Stimulated activated CD8-positive, alpha-beta memory T cell treated with anti-CD3 and anti-CD28 coated beads, Interleukin-15, amount 100 ng/mL, for 24 hours (primary cell): ENCODE data around the gene NEK7.
"Not testable (repeated sequence)": the region's sequence is repeated elsewhere in the genome, so short reads cannot be mapped to it uniquely, and the experiment has no call there.

ENCODE experiments used
- DNase-seq: peaks from one replicate; pipeline ENCODE4 v3.0.0-alpha.2; 2020; ENCODE audit warnings: low read depth

Gene NEK7

DNA sequence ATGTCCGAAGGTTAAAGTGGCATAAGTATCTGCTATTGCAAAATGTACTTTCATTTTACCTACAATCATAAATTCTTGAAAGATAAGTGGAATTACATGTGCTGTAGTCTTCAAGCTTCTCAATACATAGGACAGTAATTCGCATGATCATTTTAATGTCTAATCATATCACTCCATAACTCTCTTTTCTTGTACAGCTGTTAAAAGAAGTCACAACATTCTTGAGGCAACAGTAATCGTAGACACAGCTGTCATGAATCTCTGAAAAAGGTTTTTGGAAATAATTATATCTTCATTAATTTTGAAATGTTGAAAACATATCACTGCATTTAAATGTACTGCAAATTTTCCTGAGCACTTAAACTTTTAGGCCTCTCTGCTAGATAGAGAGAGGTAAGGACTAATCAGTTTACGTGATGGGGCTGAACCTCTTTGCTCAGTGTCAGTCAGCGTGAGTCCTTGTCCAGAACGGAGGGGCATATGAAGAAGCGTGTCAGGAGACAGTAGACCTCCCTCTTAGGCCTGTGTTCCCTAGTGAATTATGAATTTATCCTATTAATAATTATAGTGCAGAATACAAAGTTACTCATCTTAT, 133.4 kb downstream of the NEK7 start:
- DNase-seq, result no peak

DNA sequence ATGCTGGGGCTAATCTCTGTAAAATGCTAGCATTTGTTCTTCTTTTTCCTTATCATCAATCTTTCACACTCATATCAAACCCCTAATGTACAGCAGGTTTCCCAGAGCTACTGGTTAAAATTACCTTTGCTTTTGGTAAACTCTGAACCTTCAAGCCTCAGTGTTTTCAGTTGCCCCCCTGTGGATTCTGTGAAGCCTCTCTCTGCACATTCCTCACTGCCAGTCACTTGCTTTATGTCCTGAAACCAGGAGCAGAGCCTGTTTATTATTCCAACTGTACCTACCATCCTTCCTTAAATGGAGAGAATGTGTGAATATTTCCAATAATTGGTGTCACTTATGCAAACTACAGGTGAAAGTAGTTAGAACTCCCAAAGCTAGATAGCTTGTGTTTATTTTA, 134.2 kb downstream of the NEK7 start:
- no peak for DNase-seq

DNA sequence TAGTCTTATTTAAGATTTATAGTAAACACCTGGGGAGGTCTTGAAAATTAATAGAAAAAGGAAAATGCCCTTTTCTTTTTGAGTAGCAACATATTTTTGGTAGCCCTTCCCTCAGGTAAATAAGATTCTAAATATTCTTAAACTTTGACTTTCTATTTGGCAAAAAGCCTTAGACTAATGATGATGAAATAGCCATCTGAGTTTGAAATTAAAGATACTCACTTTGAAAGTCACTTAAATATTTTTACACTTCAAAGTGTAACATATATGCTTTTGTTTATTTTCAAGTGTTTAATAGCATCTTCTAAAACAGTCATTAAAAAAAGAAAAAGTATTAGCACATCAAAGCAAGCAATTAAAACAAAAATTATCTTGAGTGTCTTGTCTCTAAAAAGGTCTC, 135.1 kb downstream of the NEK7 start:
- no peak for DNase-seq

DNA sequence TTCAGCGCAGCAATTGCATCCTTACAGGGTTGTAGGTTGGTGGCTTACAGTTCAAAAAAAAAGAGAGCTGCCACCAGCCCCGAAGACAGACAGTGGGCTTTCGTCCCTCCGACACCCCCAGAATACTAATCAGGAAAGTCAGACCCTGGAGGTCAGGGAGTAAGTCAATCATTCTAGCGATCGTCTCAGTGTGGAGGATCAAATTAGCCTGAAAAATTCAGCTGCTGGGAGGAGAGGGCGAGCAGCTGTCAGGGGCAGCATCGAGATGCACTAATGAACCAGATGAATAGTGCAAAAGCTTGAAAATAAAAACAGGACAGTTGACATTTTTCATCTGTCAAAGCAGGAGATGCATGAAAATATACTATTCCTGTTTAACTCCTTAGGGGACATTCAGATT, 138.4 kb downstream of the NEK7 start:
- no peak for DNase-seq

DNA sequence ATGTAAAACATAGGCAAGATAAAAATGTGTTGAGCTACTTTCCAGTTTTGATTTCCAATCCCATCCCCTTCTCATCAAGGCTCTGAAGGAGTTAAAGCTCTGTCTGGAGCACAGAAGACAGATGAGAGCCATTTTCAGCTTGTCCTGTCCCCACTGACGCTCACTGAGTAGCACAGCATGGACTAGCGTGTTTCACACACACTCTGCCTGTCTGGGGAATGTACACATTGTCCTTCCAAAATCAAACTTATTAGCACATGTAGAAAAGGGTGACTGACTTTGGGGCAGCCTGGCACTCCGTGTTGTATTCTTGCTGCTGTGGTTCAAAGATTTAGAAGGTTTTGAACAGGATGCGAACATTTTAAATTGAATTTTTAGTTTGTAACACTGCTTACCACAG, 139.2 kb downstream of the NEK7 start:
- DNase-seq, result no peak

DNA sequence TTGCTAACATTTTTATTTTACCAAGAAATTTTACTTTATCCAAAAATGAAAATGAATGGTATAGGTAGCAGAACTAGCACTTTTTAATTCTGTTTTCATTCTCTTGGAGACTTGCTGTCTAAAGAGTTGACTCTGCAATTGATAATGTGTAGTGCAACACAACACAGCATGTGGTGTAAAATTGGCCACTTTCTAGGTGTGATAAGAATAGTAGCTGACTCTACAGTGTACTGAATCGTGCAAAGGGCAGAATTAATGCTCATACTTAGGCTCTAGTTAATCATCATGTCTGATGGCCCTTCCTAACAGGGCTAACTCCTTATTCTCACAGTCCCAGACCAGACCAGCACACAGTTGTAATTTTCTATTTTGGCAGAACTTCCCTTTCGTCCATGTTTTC, 140.5 kb downstream of the NEK7 start:
- no peak for DNase-seq

DNA sequence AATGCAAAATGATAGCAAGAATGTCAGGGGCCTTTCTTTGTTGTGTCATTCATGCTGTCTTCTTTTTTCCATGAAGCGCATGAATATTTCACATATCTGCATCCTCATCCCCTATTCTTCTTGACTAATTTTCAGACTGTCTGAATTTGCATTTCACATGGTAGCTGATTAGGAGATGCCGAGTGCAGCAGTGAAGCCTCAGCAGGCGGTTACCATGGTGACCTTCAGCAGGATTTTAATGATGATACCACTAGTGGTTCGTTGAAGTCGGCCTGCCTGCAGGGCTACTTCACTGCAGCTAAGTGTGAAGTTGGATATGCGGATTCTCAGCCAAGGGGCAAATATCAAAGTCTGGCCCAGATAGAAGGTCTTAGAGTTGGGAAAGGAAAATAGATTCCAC, 141.8 kb downstream of the NEK7 start:
- no peak for DNase-seq

DNA sequence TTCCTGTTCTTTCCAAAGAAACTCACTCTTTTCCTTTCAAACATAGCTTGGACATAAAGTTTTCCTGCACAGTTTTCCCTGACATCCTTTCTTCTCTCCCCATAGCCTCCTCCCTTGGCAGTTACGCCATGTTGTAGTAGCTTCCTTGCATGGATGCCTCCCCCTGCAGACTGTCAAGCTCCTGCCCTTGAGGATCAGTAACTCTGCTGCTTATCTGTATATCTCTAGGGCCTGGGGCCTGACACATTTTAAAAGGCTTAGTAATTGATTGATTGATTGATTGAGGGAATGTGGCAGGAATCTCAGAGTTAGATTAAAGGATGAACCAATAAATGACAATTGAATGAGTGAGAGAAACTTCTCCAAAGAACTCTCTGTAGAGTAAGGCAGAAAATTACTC, 143.7 kb downstream of the NEK7 start:
- no peak for DNase-seq

DNA sequence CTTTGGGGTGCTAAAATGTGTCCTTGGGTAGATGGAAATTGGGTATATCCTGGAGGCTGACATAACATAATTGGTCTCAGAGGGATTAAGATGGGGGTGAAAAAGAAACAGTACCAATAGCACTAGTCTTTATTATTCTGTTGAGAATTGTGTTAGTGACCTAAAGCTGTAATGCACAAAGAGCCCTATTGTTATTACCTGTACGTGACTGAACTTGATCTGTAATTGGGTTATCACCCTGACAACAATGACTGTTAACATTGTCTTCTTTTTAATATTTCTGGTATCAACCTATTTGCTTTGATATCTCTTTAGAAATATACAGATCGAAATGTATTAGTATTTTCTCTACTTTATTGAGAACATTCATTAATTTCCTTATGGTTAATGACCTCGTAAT, 147.6 kb downstream of the NEK7 start:
- DNase-seq, result no peak

DNA sequence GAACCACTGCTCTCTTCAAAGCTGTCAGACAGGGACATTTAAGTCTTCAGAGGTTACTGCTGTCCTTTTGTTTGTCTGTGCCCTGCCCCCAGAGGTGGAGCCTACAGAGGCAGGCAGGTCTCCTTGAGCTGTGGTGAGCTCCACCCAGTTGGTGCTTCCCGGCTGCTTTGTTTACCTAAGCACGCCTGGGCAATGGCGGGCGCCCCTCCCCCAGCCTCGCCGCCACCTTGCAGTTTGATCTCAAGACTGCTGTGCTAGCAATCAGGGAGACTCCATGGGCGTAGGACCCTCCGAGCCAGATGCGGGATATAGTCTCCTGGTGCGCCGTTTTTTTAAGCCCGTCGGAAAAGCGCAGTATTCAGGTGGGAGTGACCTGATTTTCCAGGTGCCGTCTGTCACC, 158.0 kb downstream of the NEK7 start:
- not testable (repeated sequence) for DNase-seq

DNA sequence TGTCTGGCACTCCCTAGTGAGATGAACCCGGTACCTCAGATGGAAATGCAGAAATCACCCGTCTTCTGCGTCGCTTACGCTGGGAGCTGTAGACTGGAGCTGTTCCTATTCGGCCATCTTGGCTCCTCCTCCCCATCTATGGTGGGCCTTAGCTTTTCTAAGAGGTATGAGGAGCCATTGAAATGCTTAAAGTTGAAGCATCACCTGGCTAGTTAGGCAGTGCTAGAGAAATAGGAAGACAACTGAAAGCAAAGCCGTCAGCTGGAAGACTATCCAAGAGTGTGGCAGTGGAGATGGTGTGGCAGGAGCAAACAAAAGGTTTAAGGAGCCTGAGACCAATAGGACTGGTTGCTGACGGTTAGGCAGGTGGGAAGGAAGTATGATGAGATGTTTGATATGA, 158.5 kb downstream of the NEK7 start:
- not testable (repeated sequence) for DNase-seq

DNA sequence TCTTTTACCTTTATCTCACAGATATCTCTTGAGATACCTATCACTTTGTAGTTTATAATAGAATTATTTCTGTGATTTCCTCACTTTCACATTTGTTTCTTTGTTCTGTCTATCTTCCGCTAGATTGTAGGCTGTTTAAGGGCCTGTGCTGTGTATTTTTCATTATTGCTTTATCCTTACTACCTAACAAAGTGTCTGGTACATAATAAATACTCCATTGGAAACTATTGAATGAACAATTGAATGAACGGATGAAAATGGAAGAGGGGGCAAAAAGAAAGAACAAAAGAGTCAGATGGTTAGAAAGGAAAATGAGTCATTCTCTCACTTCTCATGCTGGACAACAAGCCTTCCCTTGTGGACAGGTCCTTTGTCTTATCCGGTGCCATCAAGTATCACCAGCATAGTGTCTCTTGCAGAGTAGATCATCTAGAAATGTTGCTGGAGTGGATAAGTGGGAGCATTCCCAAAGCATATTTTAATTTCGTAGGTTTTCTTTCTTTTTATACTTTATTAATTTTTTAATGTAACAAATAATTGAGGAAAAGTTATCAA, 159.8 kb downstream of the NEK7 start:
- DNase-seq, result no peak

DNA sequence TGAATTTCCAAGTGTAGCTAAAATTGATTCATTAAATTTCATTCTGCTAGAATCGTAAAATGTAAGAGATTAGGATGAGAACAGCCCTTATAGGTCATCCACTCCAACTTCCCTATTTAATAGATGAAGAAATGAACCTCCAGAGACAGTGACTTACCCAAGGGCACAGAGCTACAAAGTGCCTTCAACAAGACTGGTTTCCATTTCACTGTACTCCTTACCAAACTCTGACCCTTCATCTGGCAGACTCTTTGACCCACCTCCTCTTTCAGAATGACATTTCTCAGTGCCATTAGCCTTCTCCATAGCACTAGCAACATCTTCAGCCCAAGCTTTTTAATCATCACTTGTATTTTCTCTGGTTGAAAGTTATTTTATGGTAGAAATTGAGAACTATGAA, 161.3 kb downstream of the NEK7 start:
- DNase-seq, result no peak

DNA sequence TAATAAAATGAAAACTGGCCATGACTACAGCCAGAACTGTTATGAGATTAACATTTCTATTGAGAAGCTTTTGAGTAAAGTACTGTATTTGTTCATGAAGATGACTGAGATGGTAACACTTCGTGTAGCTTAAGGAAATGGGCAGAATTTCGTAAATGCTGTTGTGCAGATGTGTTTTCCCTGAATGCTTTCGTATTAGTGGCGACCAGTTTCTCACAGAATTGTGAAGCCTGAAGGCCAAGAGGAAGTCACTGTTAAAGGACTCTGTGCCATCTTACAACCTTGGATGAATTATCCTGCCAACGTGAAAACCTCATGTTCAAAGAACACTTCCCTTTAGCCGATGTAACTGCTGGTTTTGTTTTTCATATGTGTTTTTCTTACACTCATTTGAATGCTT, 164.0 kb downstream of the NEK7 start:
- DNase-seq, result no peak

DNA sequence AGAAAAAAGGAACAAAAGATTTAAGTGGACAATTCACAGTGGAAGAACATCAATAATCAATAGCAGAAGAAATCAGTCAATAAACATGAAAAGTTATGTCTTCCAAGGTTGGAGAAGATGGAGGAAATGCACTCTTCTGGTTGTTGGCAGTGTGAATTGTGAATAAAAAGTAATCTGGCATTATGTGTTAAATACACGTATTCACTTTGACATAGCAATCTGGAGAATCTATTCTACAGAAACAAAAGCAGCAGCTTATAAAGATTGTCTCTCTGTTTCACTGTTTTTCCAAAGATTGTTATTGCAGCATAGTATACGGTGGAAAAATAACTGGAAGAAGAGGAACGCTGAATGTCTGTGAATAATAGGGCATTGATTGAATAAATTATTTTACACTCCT, 169.4 kb downstream of the NEK7 start:
- no peak for DNase-seq

DNA sequence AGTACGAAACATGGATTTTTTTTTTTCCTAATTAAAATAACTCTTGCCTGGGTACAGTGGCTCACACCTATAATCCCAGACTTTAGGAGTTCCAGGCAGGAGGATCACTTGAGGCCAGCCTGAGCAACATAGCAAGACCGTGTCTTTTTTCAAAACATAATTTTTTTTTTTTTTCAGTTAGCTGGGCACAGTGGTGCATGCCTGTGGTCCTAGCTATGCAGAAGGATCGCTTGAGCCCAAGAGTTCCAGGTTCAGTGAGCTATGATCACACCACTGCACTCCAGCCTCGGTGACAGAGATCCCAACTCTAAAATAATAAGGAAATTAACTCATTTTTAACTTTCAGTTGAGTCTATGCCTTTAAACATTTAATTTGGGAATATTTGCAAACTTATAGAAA, 170.1 kb downstream of the NEK7 start:
- DNase-seq, result no peak

DNA sequence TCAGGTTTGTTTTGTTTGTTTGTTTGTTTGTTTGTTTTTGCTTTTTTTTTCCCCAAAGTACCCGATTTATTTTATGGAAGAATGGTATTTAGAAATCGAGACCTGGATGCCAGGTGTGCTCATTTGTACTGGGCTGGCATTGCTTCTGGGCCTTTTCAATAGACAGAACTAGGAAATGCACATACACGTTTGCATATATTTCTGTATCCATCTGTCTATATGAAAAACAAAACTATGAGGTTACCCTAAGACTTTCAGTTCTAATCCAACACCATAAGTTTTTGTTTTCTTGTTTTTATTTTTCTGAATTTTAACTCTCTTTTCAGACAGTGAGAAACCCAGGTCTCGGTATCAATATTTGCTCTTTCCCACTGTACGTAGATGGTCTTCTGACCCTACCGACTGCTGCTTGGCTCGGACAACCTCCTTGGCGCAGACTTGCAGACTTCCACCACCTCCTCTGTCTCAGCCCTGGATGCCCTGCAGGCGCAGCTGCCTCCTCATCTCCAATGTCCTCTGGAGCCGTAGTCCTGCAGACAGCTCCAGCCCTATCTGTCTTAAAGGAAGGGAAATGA, 171.7 kb downstream of the NEK7 start:
- no peak for DNase-seq

DNA sequence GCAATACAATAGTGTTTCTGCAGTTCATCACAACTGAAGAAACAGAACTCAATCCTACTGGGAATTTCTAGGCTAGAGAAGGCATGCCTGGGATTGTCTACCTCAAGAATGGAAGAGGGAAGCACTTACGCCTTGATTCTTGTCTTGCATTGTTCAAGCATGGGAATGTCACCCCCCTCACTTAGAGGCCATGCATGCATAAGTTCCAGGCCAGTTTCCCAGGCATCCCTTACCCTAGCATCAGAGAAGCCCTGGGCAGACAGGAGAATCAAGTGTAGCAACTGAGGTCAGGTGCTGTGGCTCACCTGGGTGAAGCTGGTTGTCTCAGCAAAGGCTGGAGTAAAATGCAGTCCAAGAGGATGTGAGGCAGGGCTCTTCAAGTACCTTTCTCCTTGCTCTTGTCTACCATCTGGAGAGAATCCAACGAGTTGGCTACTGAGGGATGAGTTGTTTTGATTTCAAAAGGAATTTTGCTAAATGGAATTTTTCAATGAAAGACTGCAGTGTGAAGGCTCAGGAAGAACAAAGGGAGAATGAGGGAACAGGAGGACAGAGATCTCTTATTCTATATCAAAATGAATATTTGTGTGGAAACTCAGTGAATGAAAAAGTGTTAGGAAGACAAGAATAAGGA, 174.3 kb downstream of the NEK7 start:
- no peak for DNase-seq

DNA sequence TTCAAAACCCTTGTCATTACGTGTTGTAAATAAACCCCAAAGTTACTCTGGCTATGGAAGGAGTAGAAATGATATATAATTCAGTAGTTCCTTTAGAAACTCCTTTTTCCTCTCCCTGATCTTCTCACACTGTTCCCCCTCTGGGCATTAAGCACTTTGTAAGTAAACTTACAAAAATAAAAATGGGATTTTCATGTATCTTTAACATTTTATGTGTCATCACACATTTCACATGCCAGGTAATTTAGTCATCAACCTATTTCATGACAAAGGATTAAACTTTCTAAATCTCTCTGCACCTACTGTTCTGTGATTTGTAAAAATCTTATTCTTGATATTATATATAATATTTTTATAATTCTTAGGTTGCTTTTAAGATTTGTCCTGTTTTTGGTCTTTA, 176.9 kb downstream of the NEK7 start:
- no peak for DNase-seq

DNA sequence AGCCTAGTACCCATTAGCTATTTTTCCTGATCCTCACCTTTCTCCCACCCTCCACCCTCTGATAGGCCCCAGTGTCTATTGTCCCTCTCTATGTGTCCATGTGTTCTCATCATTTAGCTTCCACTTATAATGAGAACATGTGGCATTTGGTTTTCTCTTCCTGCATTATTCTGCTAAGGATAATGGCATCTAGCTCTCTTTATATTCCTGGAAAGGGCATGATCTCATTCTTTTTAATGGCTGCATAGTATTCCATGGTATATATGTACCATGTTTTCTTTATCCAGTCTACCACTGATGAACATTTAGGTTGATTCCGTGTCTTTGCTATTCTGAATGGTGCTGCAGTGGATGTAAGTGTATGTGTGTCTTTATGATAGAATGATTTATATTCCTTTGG, 178.9 kb downstream of the NEK7 start:
- no peak for DNase-seq

DNA sequence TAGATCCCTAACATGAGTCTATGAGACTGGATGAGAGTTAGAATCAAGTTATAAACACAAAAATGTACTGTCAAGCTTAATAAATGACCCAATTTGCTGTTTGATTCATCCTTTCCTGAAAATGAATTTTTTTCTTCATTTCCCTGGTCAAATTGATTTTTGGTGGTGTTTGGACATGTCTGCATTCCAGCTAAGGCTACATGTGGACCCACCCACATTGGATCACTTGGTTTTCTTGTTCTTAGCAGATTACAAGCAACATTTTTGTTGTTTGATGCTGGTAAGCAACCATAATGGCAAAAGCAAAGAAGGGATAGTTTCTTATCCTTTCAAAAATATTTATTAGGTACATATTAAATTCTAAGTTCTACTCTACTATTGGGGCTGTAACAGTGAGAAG, 181.1 kb downstream of the NEK7 start:
- DNase-seq, result no peak

DNA sequence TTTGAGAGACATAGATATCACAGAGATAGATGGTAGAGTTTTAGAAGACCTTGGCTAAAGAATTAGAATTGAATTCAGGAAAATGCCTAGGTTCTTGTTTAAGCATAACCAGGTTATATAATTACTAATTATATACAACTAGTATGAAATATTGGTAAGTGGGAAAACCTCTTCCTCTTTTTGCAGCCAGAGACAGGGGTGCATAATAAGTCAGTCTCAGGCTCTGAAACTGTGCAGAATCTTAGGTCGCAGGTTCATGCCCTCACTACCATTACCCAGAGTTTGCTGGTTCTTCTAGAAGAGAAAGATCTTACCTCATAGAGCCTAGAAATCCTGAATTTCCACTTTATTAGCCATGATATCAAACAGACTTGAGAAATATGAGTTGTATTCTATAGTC, 183.3 kb downstream of the NEK7 start:
- DNase-seq, result no peak

DNA sequence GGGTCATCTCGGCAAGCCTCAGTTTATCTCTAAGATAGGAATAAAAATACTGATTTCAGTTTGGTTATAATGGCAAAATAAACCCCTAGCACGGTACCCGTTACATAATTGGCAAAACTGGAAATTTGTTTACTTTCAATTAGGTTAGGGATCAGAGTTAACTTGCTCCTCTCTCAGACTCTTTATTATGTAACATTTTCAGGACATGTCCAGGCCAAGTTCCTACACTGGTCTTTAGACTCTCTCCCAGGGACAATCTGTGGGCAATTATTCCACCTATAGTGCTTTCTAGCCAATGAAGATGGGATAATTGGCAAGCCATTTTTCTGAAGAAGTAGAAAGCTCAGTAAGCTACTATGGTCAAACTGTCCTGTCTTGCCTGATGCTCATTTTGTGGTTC, 189.4 kb downstream of the NEK7 start:
- DNase-seq, result no peak

DNA sequence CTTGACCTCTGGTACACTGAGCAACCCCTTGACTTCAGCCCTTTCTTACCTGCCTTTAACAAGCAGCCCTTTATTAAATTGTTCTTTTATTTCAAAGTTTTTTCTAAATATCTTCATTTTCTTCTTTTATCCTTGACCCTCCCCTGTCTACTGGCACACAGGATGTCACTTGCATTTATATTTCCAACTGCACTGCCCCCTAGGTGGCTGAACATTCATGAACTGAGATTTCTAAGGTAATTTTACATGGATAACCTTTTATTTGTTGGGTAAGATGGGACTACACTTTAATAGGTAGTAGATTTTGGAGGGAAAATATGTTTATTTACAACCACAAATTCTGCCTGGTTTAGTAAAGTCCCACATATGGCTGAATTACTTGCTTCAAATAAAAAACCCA, 193.7 kb downstream of the NEK7 start:
- DNase-seq, result no peak
